ENCODE measurements around the gene INMT.

The INMT gene

DNA sequence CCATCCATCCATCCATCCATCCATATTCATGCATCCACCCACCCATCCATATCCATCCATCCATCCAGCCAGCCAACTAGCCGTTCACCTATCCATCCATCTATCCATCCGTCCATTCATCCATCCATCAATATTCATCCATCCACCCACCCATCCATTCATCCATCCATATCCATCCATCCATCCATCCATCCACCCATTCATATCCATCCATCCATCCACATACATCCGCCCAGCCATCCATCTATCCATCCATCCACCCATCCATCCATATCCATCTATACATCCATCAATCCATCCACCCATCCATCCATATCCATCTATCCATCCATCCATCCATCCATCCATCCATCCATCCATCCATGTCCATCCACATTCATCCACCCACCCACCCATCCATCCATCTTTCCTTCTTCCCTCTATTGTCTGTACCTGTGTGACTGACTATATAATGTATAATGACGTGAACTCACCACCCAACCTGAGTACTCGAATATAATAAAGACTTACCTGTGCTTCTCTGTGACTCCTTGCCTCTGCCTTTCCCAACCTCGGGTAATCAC lies 2.5 kb downstream of the INMT start:
- H3K4me3 ChIP-seq (replicated peaks; ENCODE audit: insufficient read depth, low read length) = no peak overlapping the region
- TF ChIP-seq POLR2AphosphoS5 (IDR thresholded peaks at IDR 0.05; ENCODE audit: low read depth) (no peak), GABPA (IDR thresholded peaks at IDR 0.05; ENCODE audit: low read depth) (no peak), REST (IDR thresholded peaks at IDR 0.05; ENCODE audit: insufficient replicate concordance, low read depth) (no peak), SPI1 (IDR thresholded peaks at IDR 0.05; ENCODE audit: borderline replicate concordance, low read depth) (no peak)
- DNase-seq (ENCODE audit: low read depth in 1 of 2, low spot score in 1 of 2) = no peak
- no peaks in the 10 kb centered on the region for H3K27me3 ChIP-seq (ENCODE audit: insufficient read depth, poor library complexity, severe bottlenecking)
- H3K27ac ChIP-seq (replicated peaks) = no peak overlapping the region

- H3K4me3 ChIP-seq (replicated peaks; ENCODE audit: insufficient read depth, low read length) = no peak overlapping the region
- no peak for TF ChIP-seq SPI1 (IDR thresholded peaks at IDR 0.05; ENCODE audit: borderline replicate concordance, low read depth)
- no peak for TF ChIP-seq CTCF (IDR thresholded peaks at IDR 0.05; ENCODE audit: insufficient read depth, low read length)
- no peak for TF ChIP-seq GABPA (IDR thresholded peaks at IDR 0.05; ENCODE audit: low read depth)
- TF ChIP-seq POLR2AphosphoS5 (IDR thresholded peaks at IDR 0.05; ENCODE audit: low read depth) = no peak
- TF ChIP-seq REST (IDR thresholded peaks at IDR 0.05; ENCODE audit: insufficient replicate concordance, low read depth) = no peak
- H3K27me3 ChIP-seq (ENCODE audit: insufficient read depth, poor library complexity, severe bottlenecking) = peaks cover 2% of the 10 kb centered on the region
- no peak for DNase-seq (ENCODE audit: low read depth in 1 of 2, low spot score in 1 of 2)
- H3K27ac ChIP-seq (replicated peaks) = no peak overlapping the region
Observed at GRCh38 chr7:30755384-30756154, 3.6 kb downstream of the INMT start.

DNA sequence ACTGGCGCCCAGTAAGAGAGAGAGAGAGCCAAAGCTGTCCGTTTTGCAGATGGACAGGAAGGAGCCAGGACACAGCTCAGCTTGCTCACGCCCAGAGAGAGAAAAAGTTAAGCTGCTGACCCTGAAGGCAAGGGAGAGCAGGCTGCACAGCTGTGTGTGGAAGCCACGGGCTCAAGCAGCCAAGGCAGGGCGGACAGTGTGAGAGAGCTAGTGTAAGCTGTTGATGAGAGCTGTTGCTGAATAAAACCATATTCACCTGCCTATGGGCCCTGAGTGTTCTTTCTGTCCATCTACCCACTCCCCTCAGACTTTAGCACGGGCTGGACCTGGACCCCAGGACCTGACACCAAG lies 5.4 kb downstream of the INMT start:
- Histone ChIP-seq H3K4me3 (replicated peaks; ENCODE audit: insufficient read depth, low read length) (no peak overlapping the region), H3K27me3 (ENCODE audit: insufficient read depth, poor library complexity, severe bottlenecking) (peaks cover 6% of the 10 kb centered on the region), H3K27ac (replicated peaks) (no peak overlapping the region)
- TF ChIP-seq POLR2AphosphoS5 (IDR thresholded peaks at IDR 0.05; ENCODE audit: low read depth) (no peak), SPI1 (IDR thresholded peaks at IDR 0.05; ENCODE audit: borderline replicate concordance, low read depth) (no peak), CTCF (IDR thresholded peaks at IDR 0.05; ENCODE audit: insufficient read depth, low read length) (no peak), GABPA (IDR thresholded peaks at IDR 0.05; ENCODE audit: low read depth) (no peak), REST (IDR thresholded peaks at IDR 0.05; ENCODE audit: insufficient replicate concordance, low read depth) (no peak)
- no peak for DNase-seq (ENCODE audit: low read depth in 1 of 2, low spot score in 1 of 2)

Measured in HL-60 (cell line).